Ammon's horn (tissue), 1 donor: ENCODE results near the gene ARHGAP6.
"Not testable (repeated sequence)": the region's sequence is repeated elsewhere in the genome, so short reads cannot be mapped to it uniquely, and the experiment has no call there.

Source experiments
- DNase-seq: peaks from one replicate; pipeline ENCODE4 v3.0.0-alpha.2; 2016; ENCODE audit warnings: low spot score

ARHGAP6 gene

GRCh38 chrX:11530621-11531020, 135.1 kb downstream of the ARHGAP6 start:
- DNase-seq, result no peak

GRCh38 chrX:11528623-11529022, 137.1 kb downstream of the ARHGAP6 start:
- DNase-seq, result no peak

- DNase-seq, result no peak
These were observed 140.0 kb downstream of the ARHGAP6 start for GRCh38 chrX:11525685-11526084.

GRCh38 chrX:11519234-11519633, 146.5 kb downstream of the ARHGAP6 start:
- not testable (repeated sequence) for DNase-seq

GRCh38 chrX:11509786-11510185, 155.9 kb downstream of the ARHGAP6 start:
- no peak for DNase-seq

- no peak for DNase-seq
These were observed 161.5 kb downstream of the ARHGAP6 start for GRCh38 chrX:11504234-11504633.

- no peak for DNase-seq
These were observed 166.4 kb downstream of the ARHGAP6 start for GRCh38 chrX:11499076-11500044.

- not testable (repeated sequence) for DNase-seq
These were observed 174.3 kb downstream of the ARHGAP6 start for GRCh38 chrX:11491375-11491774.

GRCh38 chrX:11484290-11484689, 181.4 kb downstream of the ARHGAP6 start:
- DNase-seq, result no peak

GRCh38 chrX:11481035-11481434, 184.7 kb downstream of the ARHGAP6 start:
- no peak for DNase-seq

- no peak for DNase-seq
These were observed 185.1 kb downstream of the ARHGAP6 start for GRCh38 chrX:11480626-11481025.

- DNase-seq, result no peak
These were observed 186.8 kb downstream of the ARHGAP6 start for GRCh38 chrX:11478911-11479310.

- DNase-seq, result no peak
These were observed 187.7 kb downstream of the ARHGAP6 start for GRCh38 chrX:11478026-11478425.

- DNase-seq, result no peak
These were observed 191.1 kb downstream of the ARHGAP6 start for GRCh38 chrX:11474576-11474975.

- DNase-seq, result no peak
These were observed 191.7 kb downstream of the ARHGAP6 start for GRCh38 chrX:11474021-11474420.

- DNase-seq, result no peak
These were observed 192.8 kb downstream of the ARHGAP6 start for GRCh38 chrX:11472879-11473278.

GRCh38 chrX:11472381-11472780, 193.3 kb downstream of the ARHGAP6 start:
- DNase-seq, result no peak

GRCh38 chrX:11470250-11470974, 195.3 kb downstream of the ARHGAP6 start:
- no peak for DNase-seq

GRCh38 chrX:11465648-11466411, 199.9 kb downstream of the ARHGAP6 start:
- no peak for DNase-seq

GRCh38 chrX:11464836-11465463, 200.8 kb downstream of the ARHGAP6 start:
- no peak for DNase-seq

GRCh38 chrX:11464380-11464779, 201.3 kb downstream of the ARHGAP6 start:
- DNase-seq, result no peak

- no peak for DNase-seq
These were observed 203.1 kb downstream of the ARHGAP6 start for GRCh38 chrX:11462648-11463047.
